IMR-90 (cell line): ENCODE measurements around the gene HERC6. TPM values are rescaled to one million over a fixed set of nuclear protein-coding genes. Genes with fewer than 3 reads are reported as not detected.

Experiments
- ATAC-seq: fragments of 200-7000 bp; cut with Tn5 transposase; 2 replicates; pipeline ENCODE4 v1.9.1; 2020; ENCODE audit warnings: low read depth, mild to moderate bottlenecking, moderate library complexity
- BruUV-seq: library from RNA; stranded (reverse); fragments of 400-500 nt; replicated peaks from 2 replicates; lab custom pipeline; 2021; lab: Mats Ljungman, UMichigan
- CTCF ChIA-PET: fragments of 300-600 bp; formaldehyde crosslinking; extraction: SDS; loops from one replicate; lab custom pipeline; 2021; ENCODE audit warnings: antibody characterized with exemption; lab: Yijun Ruan, JAX
- POLR2A ChIA-PET: fragments of 300-600 bp; sonication (Branson Sonifier 250); formaldehyde crosslinking; loops from one replicate; lab custom pipeline; 2022; ENCODE audit warnings: antibody characterized with exemption; ENCODE audit not compliant: unreplicated experiment; lab: Charles Lee
- DNase-seq: peaks from one replicate; pipeline ENCODE4 v3.0.0; 2013
- H2AFZ ChIP-seq: replicated peaks from 2 replicates; pipeline ENCODE3; 2013; ENCODE audit warnings: low read length, mild to moderate bottlenecking; ENCODE audit not compliant: poor library complexity
- H2AK5ac ChIP-seq: 2 replicates; pipeline ENCODE4 v1.6.1; 2013; ENCODE audit warnings: low read depth, low read length, inconsistent platforms
- H2AK9ac ChIP-seq: replicated peaks from 2 replicates; pipeline ENCODE3; 2013; ENCODE audit warnings: mild to moderate bottlenecking, low read depth, low read length, moderate library complexity; ENCODE audit not compliant: poor library complexity
- H2BK120ac ChIP-seq: 2 replicates; pipeline ENCODE4 v1.6.1; 2013; ENCODE audit warnings: low read depth, low read length, inconsistent platforms
- H2BK15ac ChIP-seq: 3 replicates; pipeline ENCODE4 v1.6.1; 2013; ENCODE audit warnings: low read depth, low read length, inconsistent platforms
- H2BK20ac ChIP-seq: 2 replicates; pipeline ENCODE4 v1.6.1; 2013; ENCODE audit warnings: low read depth, mild to moderate bottlenecking, inconsistent platforms, low read length, moderate library complexity
- H2BK5ac ChIP-seq: 2 replicates; pipeline ENCODE4 v1.6.1; 2013; ENCODE audit warnings: mild to moderate bottlenecking, low read depth, low read length, inconsistent platforms; ENCODE audit not compliant: poor library complexity, severe bottlenecking
- H3K14ac ChIP-seq: replicated peaks from 2 replicates; pipeline ENCODE4 v1.6.1; 2013; ENCODE audit warnings: low read depth, low read length, inconsistent platforms
- H3K18ac ChIP-seq: 2 replicates; pipeline ENCODE4 v1.6.1; 2013; ENCODE audit warnings: low read depth, low read length, control low read depth
- H3K23ac ChIP-seq: 2 replicates; pipeline ENCODE4 v1.6.1; 2013; ENCODE audit warnings: low read depth, low read length, inconsistent platforms
- H3K27ac ChIP-seq: 2 replicates; pipeline ENCODE4 v1.5.1; 2013; ENCODE audit warnings: mild to moderate bottlenecking, control low read depth, low read length; ENCODE audit not compliant: insufficient read depth
- H3K27me3 ChIP-seq: 2 replicates; pipeline ENCODE4 v1.6.1; 2013; ENCODE audit warnings: low read length; ENCODE audit not compliant: control insufficient read depth, insufficient read depth
- H3K36me3 ChIP-seq: 2 replicates; pipeline ENCODE4 v1.6.1; 2013; ENCODE audit warnings: low read length, mixed read lengths; ENCODE audit not compliant: control insufficient read depth, insufficient read depth
- H3K4ac ChIP-seq: 2 replicates; pipeline ENCODE4 v1.6.1; 2013; ENCODE audit warnings: low read depth, low read length, inconsistent platforms
- H3K4me1 ChIP-seq: 2 replicates; pipeline ENCODE4 v1.6.1; 2013; ENCODE audit warnings: low read length, mixed read lengths; ENCODE audit not compliant: control insufficient read depth, insufficient read depth
- H3K4me2 ChIP-seq: 2 replicates; pipeline ENCODE4 v1.6.1; 2013; ENCODE audit warnings: low read depth, mild to moderate bottlenecking, control low read depth, low read length, moderate library complexity
- H3K4me3 ChIP-seq: 2 replicates; pipeline ENCODE4 v1.5.1; 2013; ENCODE audit warnings: low read depth, mild to moderate bottlenecking, control low read depth, low read length, moderate library complexity; ENCODE audit not compliant: insufficient read depth
- H3K56ac ChIP-seq: 2 replicates; pipeline ENCODE4 v1.6.1; 2013; ENCODE audit warnings: low read length, inconsistent platforms; ENCODE audit not compliant: insufficient read depth; ENCODE audit errors: extremely low read depth
- H3K79me1 ChIP-seq, 2 experiments: 2 replicates each; pipeline ENCODE4 v1.6.1; 2013; ENCODE audit warnings: low read length in 2 of 2, inconsistent platforms in 1 of 2, low read depth in 1 of 2
- H3K9ac ChIP-seq: 2 replicates; pipeline ENCODE4 v1.6.1; 2013; ENCODE audit warnings: low read depth, low read length, control low read depth
- H3K9me1 ChIP-seq: 2 replicates; pipeline ENCODE4 v1.6.1; 2013; ENCODE audit warnings: low read length, inconsistent platforms; ENCODE audit not compliant: insufficient read depth
- H3K9me3 ChIP-seq: 2 replicates; pipeline ENCODE4 v1.6.1; 2013; ENCODE audit warnings: low read length; ENCODE audit not compliant: control insufficient read depth, insufficient read depth
- H4K20me1 ChIP-seq: 2 replicates; pipeline ENCODE4 v1.6.1; 2013; ENCODE audit warnings: low read length, inconsistent platforms; ENCODE audit not compliant: insufficient read depth
- H4K5ac ChIP-seq: 2 replicates; pipeline ENCODE4 v1.6.1; 2013; ENCODE audit warnings: mild to moderate bottlenecking, low read depth, low read length, control low read depth
- H4K8ac ChIP-seq, 2 experiments: 2 replicates each; pipeline ENCODE4 v1.6.1; 2013; ENCODE audit warnings: low read depth in 2 of 2, low read length in 2 of 2, control low read depth in 1 of 2, inconsistent platforms in 1 of 2
- H4K91ac ChIP-seq: 2 replicates; pipeline ENCODE4 v1.6.1; 2013; ENCODE audit warnings: low read depth, low read length, inconsistent platforms; ENCODE audit not compliant: insufficient read depth
- BHLHE40 ChIP-seq: fragments of 150-350 bp; IDR thresholded peaks from 2 replicates; pipeline ENCODE4 v1.6.1; 2016; ENCODE audit warnings: mild to moderate bottlenecking, low read depth, low read length
- CEBPB ChIP-seq: IDR thresholded peaks from 2 replicates; pipeline ENCODE4 v1.6.1; 2012; ENCODE audit warnings: low read depth, low read length, improper control_type of control experiment
- CHD1 ChIP-seq: IDR thresholded peaks from 2 replicates; pipeline ENCODE4 v1.6.1; 2012; ENCODE audit warnings: low read depth, low read length, improper control_type of control experiment
- MAFK ChIP-seq: IDR thresholded peaks from 2 replicates; pipeline ENCODE4 v1.6.1; 2012; ENCODE audit warnings: low read depth, low read length, improper control_type of control experiment
- MXI1 ChIP-seq: IDR thresholded peaks from 2 replicates; pipeline ENCODE4 v1.6.1; 2012; ENCODE audit warnings: low read depth, mild to moderate bottlenecking, low read length, moderate library complexity, borderline replicate concordance
- NFE2L2 ChIP-seq: fragments of 150-350 bp; IDR thresholded peaks from 2 replicates; pipeline ENCODE4 v1.6.1; 2016; ENCODE audit warnings: low read depth, mild to moderate bottlenecking, low read length
- POLR2A ChIP-seq: IDR thresholded peaks from 2 replicates; pipeline ENCODE4 v1.6.1; 2012; ENCODE audit warnings: mild to moderate bottlenecking, low read depth, low read length
- RAD21 ChIP-seq: IDR thresholded peaks from 2 replicates; pipeline ENCODE4 v1.6.1; 2012; ENCODE audit warnings: low read length, improper control_type of control experiment
- RCOR1 ChIP-seq: IDR thresholded peaks from 2 replicates; pipeline ENCODE4 v1.6.1; 2012; ENCODE audit warnings: mild to moderate bottlenecking, low read length, improper control_type of control experiment; ENCODE audit not compliant: insufficient replicate concordance
- SMC3 ChIP-seq: fragments of 150-350 bp; IDR thresholded peaks from 2 replicates; pipeline ENCODE4 v1.6.1; 2016; ENCODE audit warnings: low read depth, mild to moderate bottlenecking, antibody characterized with exemption, low read length, moderate library complexity
- USF2 ChIP-seq: fragments of 150-350 bp; IDR thresholded peaks from 2 replicates; pipeline ENCODE4 v1.6.1; 2017; ENCODE audit warnings: mild to moderate bottlenecking, antibody characterized with exemption, low read length, low read depth
- WGBS, 2 experiments: methylation state at CpG; one replicate each; pipeline versions ENCODE4 v1.1.5 to v1.1.7; 2013; ENCODE audit warnings: missing lambda C conversion rate in 2 of 2; ENCODE audit not compliant: insufficient read length in 1 of 2; ENCODE audit errors: extremely low coverage in 2 of 2; 5-methylcytosine and 5-hydroxymethylcytosine counted together
- dilution Hi-C: fragments of 300-500 bp; cut with HindIII; formaldehyde crosslinking; loops from one replicate; pipeline ENCODE4 v1.14.3; 2018; ENCODE audit warnings: low sequenced_read_pairs; ENCODE audit not compliant: unreplicated experiment
- in situ Hi-C: fragments of 300-500 bp; cut with MboI; formaldehyde crosslinking; loops from 3 replicates; pipeline ENCODE4 v1.14.3; 2019; ENCODE audit warnings: low sequenced_read_pairs, inconsistent platforms, mixed read lengths
- intact Hi-C: fragments of 100-400 bp; cut with micrococcal nuclease; formaldehyde crosslinking; loops from 2 replicates; pipeline ENCODE4 v1.10.0; 2022
- polyA plus RNA-seq, 3 experiments: library from polyadenylated mRNA; depleted of rRNA; stranded (reverse); fragments of >200 nt; gene quantifications; 2 replicates each; pipeline ENCODE4 v1.2.3, GENCODE V29; 2012; ENCODE audit warnings: low replicate concordance in 1 of 3
- total RNA-seq: library from RNA; depleted of rRNA; stranded (reverse); fragments of >200 nt; gene quantifications from 2 replicates; pipeline ENCODE4 v1.2.3, GENCODE V29; 2012

Gene HERC6
- total and polyA plus RNA-seq, 2 of the 4 experiments (the other 2 are of a cell fraction), result 0.53 to 1.6 TPM

GRCh38 chr4:88419874-88420273, 41.2 kb downstream of the HERC6 start:
- H2BK15ac ChIP-seq, result no peak overlapping the region
- in situ Hi-C loops, result no loop called here

More at GRCh38 chr4:88419874-88420273, 41.2 kb downstream of the HERC6 start:
- Histone ChIP-seq H4K5ac (no peak overlapping the region), H4K20me1 (no peaks in the 10 kb centered on the region), H2AFZ (no peak overlapping the region), H3K4me3 (no peak overlapping the region), H3K27me3 (no peaks in the 10 kb centered on the region), H3K27ac (no peak overlapping the region), H3K4me1 (no peaks in the 10 kb centered on the region), H2BK120ac (no peak overlapping the region), H3K4ac (no peak overlapping the region), H3K79me1 (no peaks in the 10 kb centered on the region), H3K9me1 (no peaks in the 10 kb centered on the region; the same call in 1 of the 2 replicates), H2AK9ac (no peak overlapping the region), H3K9ac (no peak overlapping the region), H4K91ac (no peak overlapping the region), H2BK20ac (no peak overlapping the region), H2AK5ac (no peak overlapping the region), H3K56ac (no peak overlapping the region), H3K36me3 (no peaks in the 10 kb centered on the region), H2BK5ac (no peak overlapping the region), H3K23ac (no peak overlapping the region), H3K9me3 (no peaks in the 10 kb centered on the region), H3K4me2 (no peak overlapping the region), H4K8ac (no peak overlapping the region), H3K18ac (no peak overlapping the region), H3K14ac (no peak overlapping the region)
- dilution Hi-C loops, result no loop called here
- no peak for DNase-seq
- ChIA-PET CTCF (interaction anchor here (1.0 kb wide), 1 partner anchor 41 kb away, joined by 3 read pairs; the partner anchor contains the start of gene HERC6), POLR2A (no interaction called here)
- no peak for ATAC-seq
- WGBS, 2 experiments, result no CpG with 5 or more reads among the region's 5 CpGs
- TF ChIP-seq BHLHE40 (no peak), NFE2L2 (no peak), USF2 (no peak), POLR2A (no peak), MXI1 (no peak), RAD21 (no peak), SMC3 (no peak), CEBPB (no peak), CHD1 (no peak), MAFK (no peak), RCOR1 (no peak)
- BruUV-seq, result no TSS peak
- intact Hi-C loops, result no loop called here
